ENCODE data around the gene ITPK1. TPM values are rescaled to one million over a fixed set of nuclear protein-coding genes. Genes with fewer than 3 reads are reported as not detected.

Gene ITPK1
- total RNA-seq, 1 donor from 2014 or later = 112 TPM

- no peak overlapping the region for H3K4me3 ChIP-seq
- no peaks in the 10 kb centered on the region for H3K36me3 ChIP-seq
- intact Hi-C loops (cut with micrococcal nuclease) = no loop called here
- TF ChIP-seq, protein P1, sequence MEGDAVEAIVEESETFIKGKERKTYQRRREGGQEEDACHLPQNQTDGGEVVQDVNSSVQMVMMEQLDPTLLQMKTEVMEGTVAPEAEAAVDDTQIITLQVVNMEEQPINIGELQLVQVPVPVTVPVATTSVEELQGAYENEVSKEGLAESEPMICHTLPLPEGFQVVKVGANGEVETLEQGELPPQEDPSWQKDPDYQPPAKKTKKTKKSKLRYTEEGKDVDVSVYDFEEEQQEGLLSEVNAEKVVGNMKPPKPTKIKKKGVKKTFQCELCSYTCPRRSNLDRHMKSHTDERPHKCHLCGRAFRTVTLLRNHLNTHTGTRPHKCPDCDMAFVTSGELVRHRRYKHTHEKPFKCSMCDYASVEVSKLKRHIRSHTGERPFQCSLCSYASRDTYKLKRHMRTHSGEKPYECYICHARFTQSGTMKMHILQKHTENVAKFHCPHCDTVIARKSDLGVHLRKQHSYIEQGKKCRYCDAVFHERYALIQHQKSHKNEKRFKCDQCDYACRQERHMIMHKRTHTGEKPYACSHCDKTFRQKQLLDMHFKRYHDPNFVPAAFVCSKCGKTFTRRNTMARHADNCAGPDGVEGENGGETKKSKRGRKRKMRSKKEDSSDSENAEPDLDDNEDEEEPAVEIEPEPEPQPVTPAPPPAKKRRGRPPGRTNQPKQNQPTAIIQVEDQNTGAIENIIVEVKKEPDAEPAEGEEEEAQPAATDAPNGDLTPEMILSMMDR (IDR thresholded peaks at IDR 0.05; ENCODE audit: borderline replicate concordance) = no peak
- H3K4me1 ChIP-seq = peaks cover 73% of the 10 kb centered on the region
- no peaks in the 10 kb centered on the region for H3K9me3 ChIP-seq (replicated peaks)
- peak overlapping the region; percentile 87 for H3K27ac ChIP-seq (replicated peaks)
- no peaks in the 10 kb centered on the region for H3K27me3 ChIP-seq (ENCODE audit: low read depth)
- no peak for DNase-seq
Measured at GRCh38 chr14:93004699-93005082, 111.0 kb downstream of the ITPK1 start.

DNA sequence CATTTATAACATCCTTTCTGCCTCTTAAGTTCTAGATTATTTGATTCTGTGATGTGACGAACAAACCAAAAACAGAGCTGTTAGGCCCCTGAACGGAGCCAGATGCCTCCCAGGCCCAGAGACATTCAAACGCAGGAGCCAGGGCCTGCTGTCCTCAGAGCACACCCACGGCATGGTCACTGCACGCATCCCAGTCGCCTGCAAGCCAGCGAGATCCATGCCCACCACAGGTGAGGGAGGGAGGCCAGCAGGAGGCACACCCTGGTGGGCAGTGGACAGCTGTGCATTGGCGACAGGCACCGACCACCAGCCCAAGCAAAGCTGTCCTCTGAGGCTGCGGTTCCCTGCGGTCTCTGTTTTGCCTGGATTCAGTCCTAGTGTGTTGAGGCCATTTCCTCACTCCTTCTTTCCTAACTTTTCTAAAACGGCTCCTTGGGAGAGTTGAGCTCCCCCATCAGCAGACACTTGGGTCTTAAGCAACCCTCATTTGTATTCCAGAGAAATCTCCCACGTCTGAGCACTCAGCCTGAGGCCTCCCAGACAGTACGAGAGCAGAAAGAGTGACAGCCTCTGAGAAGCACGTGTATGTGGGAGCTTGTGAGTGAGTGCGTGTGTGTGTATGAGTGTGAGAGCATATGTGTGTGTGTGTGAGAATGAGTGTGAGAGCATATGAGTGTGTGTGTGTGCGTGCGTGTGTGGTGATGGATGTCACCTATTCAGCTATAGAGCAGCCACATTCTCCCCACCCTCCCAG is 111.6 kb downstream of the ITPK1 start:
- TF ChIP-seq, protein P1 (IDR thresholded peaks at IDR 0.05; ENCODE audit: borderline replicate concordance) = no peak

DNA sequence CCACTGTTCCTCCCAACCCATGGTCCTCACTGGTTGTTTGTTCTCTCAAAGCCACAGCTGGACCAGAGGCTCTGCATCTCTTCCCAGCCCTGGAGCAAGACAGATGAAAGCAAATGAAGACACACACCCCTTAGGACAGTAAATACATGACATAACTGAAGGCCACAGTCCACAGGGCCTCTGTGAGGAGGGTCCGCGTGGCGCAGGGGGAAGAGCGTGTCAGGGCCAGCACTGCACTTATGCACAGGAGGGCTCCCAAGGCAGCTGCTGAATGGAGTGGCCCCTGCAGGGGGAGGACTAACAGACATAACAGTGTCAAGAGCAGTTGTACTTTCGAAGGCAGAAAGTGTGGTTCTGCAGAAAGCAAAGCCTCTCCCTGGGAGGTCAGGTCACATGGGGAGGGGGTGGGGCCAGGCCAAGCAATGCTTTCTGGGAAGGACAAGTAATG is 112.8 kb downstream of the ITPK1 start:
- Histone ChIP-seq H3K4me1 (peaks cover 73% of the 10 kb centered on the region), H3K9me3 (replicated peaks) (no peaks in the 10 kb centered on the region), H3K36me3 (no peaks in the 10 kb centered on the region), H3K27ac (replicated peaks) (no peak overlapping the region), H3K27me3 (ENCODE audit: low read depth) (no peaks in the 10 kb centered on the region), H3K4me3 (no peak overlapping the region)
- no peak for DNase-seq
- intact Hi-C loops (cut with micrococcal nuclease) = no loop called here
- TF ChIP-seq, protein P1 (IDR thresholded peaks at IDR 0.05; ENCODE audit: borderline replicate concordance) = no peak

More for the DNA sequence above, 111.6 kb downstream of the ITPK1 start:
- no peaks in the 10 kb centered on the region for H3K27me3 ChIP-seq (ENCODE audit: low read depth)
- H3K4me1 ChIP-seq = peaks cover 73% of the 10 kb centered on the region
- H3K9me3 ChIP-seq (replicated peaks) = no peaks in the 10 kb centered on the region
- H3K36me3 ChIP-seq = no peaks in the 10 kb centered on the region
- intact Hi-C loops (cut with micrococcal nuclease) = no loop called here
- no peak overlapping the region for H3K4me3 ChIP-seq
- DNase-seq = no peak
- H3K27ac ChIP-seq (replicated peaks) = no peak overlapping the region

- Histone ChIP-seq H3K4me3 (no peak overlapping the region), H3K27me3 (ENCODE audit: low read depth) (no peaks in the 10 kb centered on the region), H3K36me3 (no peaks in the 10 kb centered on the region), H3K27ac (replicated peaks) (no peak overlapping the region), H3K4me1 (peaks cover 73% of the 10 kb centered on the region), H3K9me3 (replicated peaks) (no peaks in the 10 kb centered on the region)
- intact Hi-C loops (cut with micrococcal nuclease) = no loop called here
- TF ChIP-seq, protein P1 (IDR thresholded peaks at IDR 0.05; ENCODE audit: borderline replicate concordance) = no peak
- no peak for DNase-seq
Measured at GRCh38 chr14:93002049-93002448, 113.7 kb downstream of the ITPK1 start.

DNA sequence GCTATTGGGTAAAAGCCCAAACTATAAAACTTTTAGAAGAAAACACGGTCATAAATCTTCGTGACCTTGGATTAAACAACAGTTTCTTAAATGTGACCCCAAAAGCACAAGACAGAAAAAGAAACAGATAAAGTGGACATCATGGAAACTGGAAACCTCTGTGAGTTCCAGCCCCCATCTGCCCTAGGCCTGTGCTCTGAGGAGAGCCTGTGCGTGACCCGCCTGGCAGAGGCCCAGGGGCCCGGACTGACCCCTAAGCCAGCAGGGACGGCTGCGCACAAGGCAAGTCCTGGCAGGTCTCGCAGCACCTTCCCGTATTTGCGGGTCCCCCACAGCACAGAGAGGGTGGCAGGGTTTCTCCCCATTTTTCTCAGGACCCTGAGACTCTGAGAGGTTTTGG is 116.8 kb downstream of the ITPK1 start:
- intact Hi-C loops (cut with micrococcal nuclease) = no loop called here
- H3K36me3 ChIP-seq = no peaks in the 10 kb centered on the region
- peaks cover 70% of the 10 kb centered on the region for H3K4me1 ChIP-seq
- peak; percentile 64 for DNase-seq
- TF ChIP-seq, protein P1 (IDR thresholded peaks at IDR 0.05; ENCODE audit: borderline replicate concordance) = no peak
- no peaks in the 10 kb centered on the region for H3K9me3 ChIP-seq (replicated peaks)
- H3K4me3 ChIP-seq = no peak overlapping the region
- H3K27me3 ChIP-seq (ENCODE audit: low read depth) = no peaks in the 10 kb centered on the region
- H3K27ac ChIP-seq (replicated peaks) = peak overlapping the region; percentile 68
